Measurements from ENCODE around the gene LIM2.

The LIM2 gene

GRCh38 chr19:51367255-51367564 is 20.6 kb downstream of the LIM2 start:
- H4K20me1 ChIP-seq: no peaks in the 10 kb centered on the region
- H3K9ac ChIP-seq: peak overlapping the region; percentile 85
- no peaks in the 10 kb centered on the region for H3K27me3 ChIP-seq
- no peaks in the 10 kb centered on the region for H3K9me3 ChIP-seq
- TF ChIP-seq Cebpa-rat (IDR thresholded peaks at IDR 0.05): no peak
- H3K36me3 ChIP-seq: no peaks in the 10 kb centered on the region
- peak overlapping the region; percentile 89 for H3K27ac ChIP-seq
- H3K4me2 ChIP-seq: peak overlapping the region; percentile 100
- H3K4me3 ChIP-seq: peak overlapping the region; percentile 83
- H3K4me1 ChIP-seq: peaks cover 77% of the 10 kb centered on the region

GRCh38 chr19:51366389-51367254 is 21.2 kb downstream of the LIM2 start:
- H3K9ac ChIP-seq: peak overlapping the region; percentile 90
- peak overlapping the region; percentile 100 for H3K4me2 ChIP-seq
- no peaks in the 10 kb centered on the region for H3K27me3 ChIP-seq
- H4K20me1 ChIP-seq: no peaks in the 10 kb centered on the region
- no peaks in the 10 kb centered on the region for H3K9me3 ChIP-seq
- H3K4me1 ChIP-seq: peaks cover 77% of the 10 kb centered on the region
- no peak for TF ChIP-seq Cebpa-rat (IDR thresholded peaks at IDR 0.05)
- H3K36me3 ChIP-seq: no peaks in the 10 kb centered on the region
- peak overlapping the region; percentile 83 for H3K4me3 ChIP-seq
- peak overlapping the region; percentile 93 for H3K27ac ChIP-seq

- H3K9ac ChIP-seq: peak within 1 kb of the TSS; percentile 90
- H3K36me3 ChIP-seq: no peaks in the 10 kb centered on the region
- no peaks in the 10 kb centered on the region for H3K27me3 ChIP-seq
- H3K4me2 ChIP-seq: peak within 1 kb of the TSS; percentile 100
- no peak for TF ChIP-seq Cebpa-rat (IDR thresholded peaks at IDR 0.05)
- no peaks in the 10 kb centered on the region for H4K20me1 ChIP-seq
- no peaks in the 10 kb centered on the region for H3K9me3 ChIP-seq
- H3K4me1 ChIP-seq: peaks cover 71% of the 10 kb centered on the region
- H3K4me3 ChIP-seq: peak within 1 kb of the TSS; percentile 83
- peak within 1 kb of the TSS; percentile 93 for H3K27ac ChIP-seq
Observed at GRCh38 chr19:51365965-51366388, 21.8 kb downstream of the LIM2 start, which contains the start of gene ETFB. TSS of gene ETFB (minus strand) at chr19:51366388. CDS start at chr19:51366326, 62 bp downstream.

- Histone ChIP-seq H3K9me3 (no peaks in the 10 kb centered on the region), H3K27me3 (no peaks in the 10 kb centered on the region), H3K4me1 (peaks cover 65% of the 10 kb centered on the region), H3K4me2 (peak overlapping the region; percentile 99), H4K20me1 (no peaks in the 10 kb centered on the region), H3K4me3 (peak overlapping the region; percentile 83), H3K36me3 (no peaks in the 10 kb centered on the region), H3K9ac (peak overlapping the region; percentile 90), H3K27ac (peak overlapping the region; percentile 93)
- no peak for TF ChIP-seq Cebpa-rat (IDR thresholded peaks at IDR 0.05)
Observed at GRCh38 chr19:51365211-51365964, 22.4 kb downstream of the LIM2 start.

- peaks cover 55% of the 10 kb centered on the region for H3K4me1 ChIP-seq
- no peaks in the 10 kb centered on the region for H3K27me3 ChIP-seq
- no peaks in the 10 kb centered on the region for H3K36me3 ChIP-seq
- no peaks in the 10 kb centered on the region for H3K9me3 ChIP-seq
- H3K9ac ChIP-seq: no peak overlapping the region
- TF ChIP-seq Cebpa-rat (IDR thresholded peaks at IDR 0.05): no peak
- H4K20me1 ChIP-seq: no peaks in the 10 kb centered on the region
- H3K4me3 ChIP-seq: no peak overlapping the region
- H3K4me2 ChIP-seq: peak overlapping the region; percentile 99
- H3K27ac ChIP-seq: no peak overlapping the region
Observed at GRCh38 chr19:51364200-51365106, 23.3 kb downstream of the LIM2 start.

- H3K9ac ChIP-seq: no peak overlapping the region
- H3K27me3 ChIP-seq: no peaks in the 10 kb centered on the region
- H3K4me3 ChIP-seq: no peak overlapping the region
- no peak overlapping the region for H3K4me2 ChIP-seq
- no peak overlapping the region for H3K27ac ChIP-seq
- H4K20me1 ChIP-seq: no peaks in the 10 kb centered on the region
- peaks cover 45% of the 10 kb centered on the region for H3K4me1 ChIP-seq
- no peaks in the 10 kb centered on the region for H3K9me3 ChIP-seq
- no peak for TF ChIP-seq Cebpa-rat (IDR thresholded peaks at IDR 0.05)
- H3K36me3 ChIP-seq: 0 out of 2 replicates have a peak, but pooled peaks cover 4% of the 10 kb centered on the region
Observed at GRCh38 chr19:51361239-51361638, 26.5 kb downstream of the LIM2 start.

- H3K4me3 ChIP-seq: no peak overlapping the region
- no peaks in the 10 kb centered on the region for H3K27me3 ChIP-seq
- no peak overlapping the region for H3K4me2 ChIP-seq
- no peaks in the 10 kb centered on the region for H4K20me1 ChIP-seq
- H3K9ac ChIP-seq: no peak overlapping the region
- no peak overlapping the region for H3K27ac ChIP-seq
- H3K4me1 ChIP-seq: peaks cover 30% of the 10 kb centered on the region
- H3K9me3 ChIP-seq: no peaks in the 10 kb centered on the region
- no peak for TF ChIP-seq Cebpa-rat (IDR thresholded peaks at IDR 0.05)
- 0 out of 2 replicates have a peak, but pooled peaks cover 5% of the 10 kb centered on the region for H3K36me3 ChIP-seq
Observed at GRCh38 chr19:51359294-51359693, 28.5 kb downstream of the LIM2 start.

GRCh38 chr19:51357952-51358351 is 29.8 kb downstream of the LIM2 start:
- no peak overlapping the region for H3K27ac ChIP-seq
- H3K4me2 ChIP-seq: no peak overlapping the region
- H4K20me1 ChIP-seq: no peaks in the 10 kb centered on the region
- H3K36me3 ChIP-seq: peaks cover 11% of the 10 kb centered on the region; the same call in 1 of the 2 replicates
- H3K27me3 ChIP-seq: no peaks in the 10 kb centered on the region
- H3K4me1 ChIP-seq: peaks cover 17% of the 10 kb centered on the region
- no peak for TF ChIP-seq Cebpa-rat (IDR thresholded peaks at IDR 0.05)
- no peaks in the 10 kb centered on the region for H3K9me3 ChIP-seq
- H3K4me3 ChIP-seq: no peak overlapping the region
- no peak overlapping the region for H3K9ac ChIP-seq

GRCh38 chr19:51356159-51356801 is 31.5 kb downstream of the LIM2 start:
- Histone ChIP-seq H3K4me1 (peaks cover 4% of the 10 kb centered on the region; the same call in 1 of the 2 replicates), H3K27me3 (no peaks in the 10 kb centered on the region), H4K20me1 (no peaks in the 10 kb centered on the region), H3K4me2 (no peak overlapping the region), H3K4me3 (no peak overlapping the region), H3K9me3 (no peaks in the 10 kb centered on the region), H3K36me3 (peaks cover 27% of the 10 kb centered on the region), H3K27ac (no peak overlapping the region), H3K9ac (no peak overlapping the region)
- no peak for TF ChIP-seq Cebpa-rat (IDR thresholded peaks at IDR 0.05)

Measured in BLaER1 (cell line).